ENCODE measurements around the gene GUCD1. TPM values are rescaled to one million over a fixed set of nuclear protein-coding genes. Genes with fewer than 3 reads are reported as not detected.
"Not testable (repeated sequence)": the region's sequence is repeated elsewhere in the genome, so short reads cannot be mapped to it uniquely, and the experiment has no call there.

GUCD1 gene
- total RNA-seq, 1 donor from 2014 or later, result 71.6 TPM

DNA sequence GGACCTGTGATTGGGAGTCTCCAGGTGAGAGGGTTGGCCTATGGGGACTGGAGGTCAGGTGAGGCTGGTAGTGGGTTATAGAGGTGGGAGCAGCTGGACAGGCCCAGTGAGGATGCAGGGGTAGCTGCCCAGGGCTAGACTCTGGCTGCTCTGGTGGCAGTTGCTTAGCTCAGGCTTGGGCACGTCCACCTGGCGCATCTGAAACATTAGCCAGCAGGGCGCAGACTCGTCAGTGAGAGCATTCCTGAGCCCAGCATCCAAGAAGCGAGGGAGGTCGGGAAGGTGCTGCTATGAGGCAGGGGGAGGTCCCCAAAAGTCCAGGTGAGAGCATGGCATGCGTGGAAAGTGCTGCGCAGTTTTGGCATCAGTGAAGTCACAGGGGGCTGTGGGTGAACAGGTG lies 44.6 kb upstream of the GUCD1 start:
- Histone ChIP-seq H3K4me3 (ENCODE audit: low read depth, low read length) (no peak overlapping the region), H3K27me3 (ENCODE audit: control insufficient read depth, insufficient read depth, low read length) (no peaks in the 10 kb centered on the region), H3K36me3 (ENCODE audit: control insufficient read depth, insufficient read depth, low read length) (no peaks in the 10 kb centered on the region)
- TF ChIP-seq, protein P1, sequence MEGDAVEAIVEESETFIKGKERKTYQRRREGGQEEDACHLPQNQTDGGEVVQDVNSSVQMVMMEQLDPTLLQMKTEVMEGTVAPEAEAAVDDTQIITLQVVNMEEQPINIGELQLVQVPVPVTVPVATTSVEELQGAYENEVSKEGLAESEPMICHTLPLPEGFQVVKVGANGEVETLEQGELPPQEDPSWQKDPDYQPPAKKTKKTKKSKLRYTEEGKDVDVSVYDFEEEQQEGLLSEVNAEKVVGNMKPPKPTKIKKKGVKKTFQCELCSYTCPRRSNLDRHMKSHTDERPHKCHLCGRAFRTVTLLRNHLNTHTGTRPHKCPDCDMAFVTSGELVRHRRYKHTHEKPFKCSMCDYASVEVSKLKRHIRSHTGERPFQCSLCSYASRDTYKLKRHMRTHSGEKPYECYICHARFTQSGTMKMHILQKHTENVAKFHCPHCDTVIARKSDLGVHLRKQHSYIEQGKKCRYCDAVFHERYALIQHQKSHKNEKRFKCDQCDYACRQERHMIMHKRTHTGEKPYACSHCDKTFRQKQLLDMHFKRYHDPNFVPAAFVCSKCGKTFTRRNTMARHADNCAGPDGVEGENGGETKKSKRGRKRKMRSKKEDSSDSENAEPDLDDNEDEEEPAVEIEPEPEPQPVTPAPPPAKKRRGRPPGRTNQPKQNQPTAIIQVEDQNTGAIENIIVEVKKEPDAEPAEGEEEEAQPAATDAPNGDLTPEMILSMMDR (IDR thresholded peaks at IDR 0.05; ENCODE audit: insufficient read depth, low read length, severe bottlenecking), result no peak
- DNase-seq (ENCODE audit: low read depth) (no peak), FAIRE-seq (no peak)

DNA sequence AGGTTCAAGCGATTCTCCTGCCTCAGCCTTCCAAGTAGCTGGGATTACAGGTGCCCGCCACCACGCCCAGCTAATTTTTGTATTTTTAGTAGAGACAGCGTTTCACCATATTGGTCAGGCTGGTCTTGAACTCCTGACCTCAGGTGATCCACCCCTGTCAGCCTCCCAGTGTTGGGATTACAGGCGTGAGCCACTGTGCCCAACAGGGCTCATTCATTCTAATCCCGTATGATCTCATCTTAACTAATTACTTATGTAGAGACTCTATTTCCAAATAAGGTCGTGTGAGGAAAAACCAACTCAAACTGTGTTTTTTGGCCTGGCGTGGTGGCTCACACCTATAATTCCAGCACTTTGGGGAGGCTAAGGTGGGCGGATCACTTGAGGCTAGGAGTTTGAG lies 42.1 kb upstream of the GUCD1 start:
- not testable (repeated sequence) for H3K27me3 ChIP-seq (ENCODE audit: control insufficient read depth, insufficient read depth, low read length); H3K4me3 ChIP-seq (ENCODE audit: low read depth, low read length); DNase-seq (ENCODE audit: low read depth); FAIRE-seq; H3K36me3 ChIP-seq (ENCODE audit: control insufficient read depth, insufficient read depth, low read length)

DNA sequence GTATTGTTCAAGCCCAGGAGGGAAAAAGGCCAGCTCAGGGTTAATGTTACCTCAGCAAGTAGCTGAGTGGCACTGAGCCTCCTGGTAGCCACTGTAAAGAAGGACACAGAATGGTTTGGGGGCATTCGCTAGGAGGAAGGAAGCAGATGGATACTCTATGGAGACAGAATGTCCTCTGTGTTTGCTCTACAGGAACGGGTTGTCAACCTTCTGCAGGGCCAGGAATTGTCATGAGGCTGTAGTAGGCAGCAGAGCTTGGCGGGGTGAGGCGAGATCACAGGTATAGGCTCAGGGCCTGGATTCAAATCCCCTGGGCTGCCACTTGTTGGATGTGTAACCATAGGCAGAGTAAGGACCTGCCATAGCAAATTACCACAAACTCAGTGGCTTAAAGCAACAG lies 40.9 kb upstream of the GUCD1 start:
- FAIRE-seq, result no peak
- Histone ChIP-seq H3K4me3 (ENCODE audit: low read depth, low read length) (no peak overlapping the region), H3K27me3 (ENCODE audit: control insufficient read depth, insufficient read depth, low read length) (no peaks in the 10 kb centered on the region), H3K36me3 (ENCODE audit: control insufficient read depth, insufficient read depth, low read length) (no peaks in the 10 kb centered on the region)
- DNase-seq (ENCODE audit: low read depth), result no peak
- TF ChIP-seq, protein P1 (IDR thresholded peaks at IDR 0.05; ENCODE audit: insufficient read depth, low read length, severe bottlenecking), result no peak

DNA sequence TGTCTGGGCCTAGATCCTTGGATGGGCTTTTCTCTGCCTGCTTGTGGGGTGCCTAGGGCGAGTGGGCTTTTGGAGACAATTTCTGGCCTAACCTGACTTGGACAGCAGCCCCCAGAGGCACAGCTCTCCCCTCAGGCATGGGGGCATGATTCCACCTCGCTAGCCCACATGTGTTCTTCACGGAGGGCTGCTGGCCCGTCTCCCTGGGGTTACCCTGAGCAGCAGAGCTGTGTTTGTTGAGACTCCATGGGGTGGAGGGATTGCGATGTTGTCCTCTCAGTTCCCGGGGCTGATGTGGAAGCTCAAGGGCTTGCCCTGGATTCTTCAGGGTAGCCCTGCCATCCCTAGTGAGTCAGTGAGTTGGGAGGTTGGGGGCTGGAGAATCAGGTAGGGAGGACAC lies 40.3 kb upstream of the GUCD1 start:
- no peak for FAIRE-seq
- TF ChIP-seq, protein P1 (IDR thresholded peaks at IDR 0.05; ENCODE audit: insufficient read depth, low read length, severe bottlenecking), result no peak

DNA sequence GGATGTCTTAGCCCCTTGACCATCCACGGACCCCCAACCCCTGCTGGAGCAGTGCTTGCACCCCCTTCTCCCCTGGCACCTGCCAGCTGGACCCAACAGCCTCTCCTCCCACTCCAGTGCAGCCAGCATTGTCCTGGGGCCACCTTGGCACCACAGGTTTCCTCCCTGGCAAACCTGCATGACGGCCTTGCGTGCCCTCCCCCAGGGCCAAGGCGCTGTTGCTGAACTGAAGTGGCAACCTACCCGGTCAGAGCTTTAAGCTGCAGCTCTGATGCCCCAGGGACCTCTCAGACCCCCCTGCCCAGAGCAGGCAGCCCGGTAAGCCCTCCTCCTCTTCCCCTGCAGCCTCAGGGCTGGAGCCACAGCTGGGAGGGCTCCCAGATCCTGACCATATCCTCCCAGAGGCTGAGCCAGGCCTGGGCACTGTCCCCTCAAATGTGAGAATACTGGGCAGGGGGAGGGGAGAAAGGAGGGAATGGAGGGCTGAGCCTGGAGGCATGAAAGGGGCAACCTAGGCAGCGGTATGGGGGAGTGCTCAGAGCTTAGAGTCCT lies 39.7 kb upstream of the GUCD1 start:
- TF ChIP-seq, protein P1 (IDR thresholded peaks at IDR 0.05; ENCODE audit: insufficient read depth, low read length, severe bottlenecking), result no peak
- H3K36me3 ChIP-seq (ENCODE audit: control insufficient read depth, insufficient read depth, low read length), result no peaks in the 10 kb centered on the region
- no peak overlapping the region for H3K4me3 ChIP-seq (ENCODE audit: low read depth, low read length)
- DNase-seq (ENCODE audit: low read depth) (no peak), FAIRE-seq (no peak)
- no peaks in the 10 kb centered on the region for H3K27me3 ChIP-seq (ENCODE audit: control insufficient read depth, insufficient read depth, low read length)

More for the DNA sequence above, 40.3 kb upstream of the GUCD1 start:
- H3K36me3 ChIP-seq (ENCODE audit: control insufficient read depth, insufficient read depth, low read length), result no peaks in the 10 kb centered on the region
- no peak overlapping the region for H3K4me3 ChIP-seq (ENCODE audit: low read depth, low read length)
- H3K27me3 ChIP-seq (ENCODE audit: control insufficient read depth, insufficient read depth, low read length), result no peaks in the 10 kb centered on the region
- no peak for DNase-seq (ENCODE audit: low read depth)

DNA sequence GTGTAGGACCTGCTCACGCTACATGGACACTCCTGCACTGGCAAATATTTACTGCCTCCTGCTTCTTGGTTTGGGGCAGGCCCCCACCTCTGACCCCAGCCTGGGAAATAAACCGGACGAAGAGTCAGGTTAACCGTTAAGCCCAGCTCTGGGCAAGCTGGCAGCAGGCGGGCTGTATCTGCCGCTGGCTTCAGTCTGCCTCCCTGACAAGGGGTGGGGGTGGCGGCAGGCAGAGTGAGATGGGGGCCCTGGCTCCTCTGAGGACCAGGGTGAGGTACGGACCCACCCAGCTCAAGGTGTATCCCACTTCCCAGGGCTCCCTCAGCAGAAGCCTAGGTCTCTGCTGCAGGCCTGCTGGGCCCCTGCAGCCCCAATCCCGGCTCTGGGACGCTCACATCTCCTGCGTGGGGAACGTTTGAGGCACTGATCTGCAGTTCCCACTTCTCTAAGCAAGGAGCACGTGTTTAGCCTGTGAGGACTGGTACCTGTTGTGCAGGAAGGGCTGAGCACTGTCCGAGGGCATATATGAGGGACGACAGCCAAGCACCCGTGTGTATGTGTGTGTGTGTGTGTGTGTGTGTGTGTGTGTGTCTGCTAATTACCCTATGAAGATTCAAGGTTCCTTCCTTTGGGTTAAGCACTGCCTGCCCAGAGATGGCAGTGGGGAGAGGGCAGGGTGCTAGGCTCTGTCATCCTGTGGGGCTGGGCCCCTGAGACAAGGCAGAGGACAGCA lies 39.1 kb upstream of the GUCD1 start:
- FAIRE-seq, result no peak
- no peaks in the 10 kb centered on the region for H3K27me3 ChIP-seq (ENCODE audit: control insufficient read depth, insufficient read depth, low read length)
- no peak for DNase-seq (ENCODE audit: low read depth)
- TF ChIP-seq, protein P1 (IDR thresholded peaks at IDR 0.05; ENCODE audit: insufficient read depth, low read length, severe bottlenecking), result no peak
- no peak overlapping the region for H3K4me3 ChIP-seq (ENCODE audit: low read depth, low read length)
- no peaks in the 10 kb centered on the region for H3K36me3 ChIP-seq (ENCODE audit: control insufficient read depth, insufficient read depth, low read length)

DNA sequence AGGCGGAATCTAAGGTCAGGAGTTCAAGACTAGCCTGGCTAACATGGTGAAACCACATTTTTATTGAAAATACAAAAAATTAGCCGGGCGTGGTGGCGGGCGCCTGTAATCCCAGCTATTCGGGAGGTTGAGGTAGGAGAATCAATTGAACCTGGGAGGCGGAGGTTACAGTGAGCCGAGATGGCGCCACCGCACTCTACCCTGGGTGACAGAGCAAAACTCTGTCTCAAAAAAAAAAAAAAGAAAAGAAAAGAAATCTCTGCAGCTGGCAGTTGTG lies 38.6 kb upstream of the GUCD1 start:
- not testable (repeated sequence) for H3K27me3 ChIP-seq (ENCODE audit: control insufficient read depth, insufficient read depth, low read length); H3K4me3 ChIP-seq (ENCODE audit: low read depth, low read length); FAIRE-seq; H3K36me3 ChIP-seq (ENCODE audit: control insufficient read depth, insufficient read depth, low read length); DNase-seq (ENCODE audit: low read depth)

Measured in bronchial epithelial cell (primary cell).